ENCODE measurements around the gene DRICH1. TPM values are rescaled to one million over a fixed set of nuclear protein-coding genes. Genes with fewer than 3 reads are reported as not detected.
"Not testable (repeated sequence)": the region's sequence is repeated elsewhere in the genome, so short reads cannot be mapped to it uniquely, and the experiment has no call there.

Gene DRICH1
- total and polyA plus RNA-seq, 4 donors, result 0.08 to 0.33 TPM; not detected in 2

- DNase-seq (ENCODE audit: low spot score), result no peak
- H3K4me3 ChIP-seq (ENCODE audit: low read depth in 1 of 3, low read length in 3 of 3), result no peak overlapping the region
- H3K9me3 ChIP-seq (ENCODE audit: control insufficient read depth in 4 of 4, low read length in 3 of 4), result no peaks in the 10 kb centered on the region
- TF ChIP-seq NR2F2 (IDR thresholded peaks at IDR 0.05) (no peak), HNF4G (IDR thresholded peaks at IDR 0.05) (no peak), GABPA (IDR thresholded peaks at IDR 0.05 in 1 of 2, conservative IDR thresholded peaks at IDR 0.05 in 1 of 2) (no peak), TAF1 (conservative IDR thresholded peaks at IDR 0.05) (no peak), YY1 (IDR thresholded peaks at IDR 0.05) (no peak), HNF4A (conservative IDR thresholded peaks at IDR 0.05) (no peak), RAD21 (IDR thresholded peaks at IDR 0.05) (no peak), FOXA2 (IDR thresholded peaks at IDR 0.05) (no peak), REST (IDR thresholded peaks at IDR 0.05) (no peak), RXRA (IDR thresholded peaks at IDR 0.05) (no peak), JUND (IDR thresholded peaks at IDR 0.05) (no peak), MAX (IDR thresholded peaks at IDR 0.05) (no peak), ATF3 (IDR thresholded peaks at IDR 0.05) (no peak), FOXA1 (IDR thresholded peaks at IDR 0.05) (no peak)
- 88% methylated on average over 7 of the region's 7 CpGs for WGBS
- no peaks in the 10 kb centered on the region for H3K27me3 ChIP-seq (ENCODE audit: control insufficient read depth in 4 of 4, insufficient read depth in 4 of 4, low read length in 3 of 4)
- H3K36me3 ChIP-seq (ENCODE audit: control insufficient read depth in 4 of 4, insufficient read depth in 3 of 4, low read depth in 1 of 4, low read length in 3 of 4), result no peaks in the 10 kb centered on the region
- H3K4me1 ChIP-seq (ENCODE audit: control insufficient read depth in 4 of 4, insufficient read depth in 4 of 4, low read length in 3 of 4), result peaks cover 5 to 15% (median 8%) of the 10 kb centered on the region in 4 donors
- no peak overlapping the region for H3K27ac ChIP-seq (ENCODE audit: low read depth in 1 of 2, low read length in 2 of 2)
- no peak overlapping the region for H3K9ac ChIP-seq (ENCODE audit: low read depth in 1 of 2, low read length in 2 of 2)
Measured at GRCh38 chr22:23673050-23673620, 41.0 kb upstream of the DRICH1 start.

- H3K9ac ChIP-seq (ENCODE audit: low read depth in 1 of 2, low read length in 2 of 2); H3K27me3 ChIP-seq (ENCODE audit: control insufficient read depth in 4 of 4, insufficient read depth in 4 of 4, low read length in 3 of 4); H3K27ac ChIP-seq (ENCODE audit: low read depth in 1 of 2, low read length in 2 of 2); H3K36me3 ChIP-seq (ENCODE audit: control insufficient read depth in 4 of 4, insufficient read depth in 3 of 4, low read depth in 1 of 4, low read length in 3 of 4); DNase-seq (ENCODE audit: low spot score); H3K9me3 ChIP-seq (ENCODE audit: control insufficient read depth in 4 of 4, low read length in 3 of 4); H3K4me3 ChIP-seq (ENCODE audit: low read depth in 1 of 3, low read length in 3 of 3): not testable (repeated sequence)
- 96% methylated on average over 8 of the region's 8 CpGs for WGBS
- H3K4me1 ChIP-seq (ENCODE audit: control insufficient read depth in 4 of 4, insufficient read depth in 4 of 4, low read length in 3 of 4), result peaks cover 5 to 15% (median 8%) of the 10 kb centered on the region in 4 donors
Measured at GRCh38 chr22:23672307-23673049, 40.4 kb upstream of the DRICH1 start.

GRCh38 chr22:23671387-23671786 lies 39.3 kb upstream of the DRICH1 start:
- not testable (repeated sequence) for H3K9me3 ChIP-seq (ENCODE audit: control insufficient read depth in 4 of 4, low read length in 3 of 4); H3K4me3 ChIP-seq (ENCODE audit: low read depth in 1 of 3, low read length in 3 of 3); H3K27ac ChIP-seq (ENCODE audit: low read depth in 1 of 2, low read length in 2 of 2); H3K9ac ChIP-seq (ENCODE audit: low read depth in 1 of 2, low read length in 2 of 2); H3K36me3 ChIP-seq (ENCODE audit: control insufficient read depth in 4 of 4, insufficient read depth in 3 of 4, low read depth in 1 of 4, low read length in 3 of 4); DNase-seq (ENCODE audit: low spot score); H3K27me3 ChIP-seq (ENCODE audit: control insufficient read depth in 4 of 4, insufficient read depth in 4 of 4, low read length in 3 of 4)
- H3K4me1 ChIP-seq (ENCODE audit: control insufficient read depth in 4 of 4, insufficient read depth in 4 of 4, low read length in 3 of 4), result peaks cover 5 to 13% (median 8%) of the 10 kb centered on the region in 4 donors
- 25% methylated on average over 1 of the region's 4 CpGs for WGBS
